Right renal pelvis (tissue), 4 donors: ENCODE measurements around the gene CDH16. TPM values are rescaled to one million over a fixed set of nuclear protein-coding genes. Genes with fewer than 3 reads are reported as not detected.
"Not testable (repeated sequence)": the region's sequence is repeated elsewhere in the genome, so short reads cannot be mapped to it uniquely, and the experiment has no call there.

Experiments
- DNase-seq, 4 donors: peaks; one replicate each; pipeline ENCODE4 v3.0.0-alpha.2; 2013; ENCODE audit warnings: low read depth in 4 of 4, low spot score in 3 of 4, missing footprints in 1 of 4
- polyA plus RNA-seq, 4 donors: library from polyadenylated mRNA; unstranded; fragments of 120-200 nt; gene quantifications; one replicate each; pipeline ENCODE4 v1.2.1, GENCODE V29; 2013; ENCODE audit not compliant: insufficient read length in 4 of 4

The CDH16 gene
- polyA plus RNA-seq, 4 donors = 252 to 295 (median 279) TPM

GRCh38 chr16:66878067-66878466 is 40.6 kb downstream of the CDH16 start:
- DNase-seq = no peak

GRCh38 chr16:66874079-66874775 is 44.5 kb downstream of the CDH16 start:
- no peak for DNase-seq

- DNase-seq = no peak
Measured at GRCh38 chr16:66873685-66874055, 45.0 kb downstream of the CDH16 start.

GRCh38 chr16:66872943-66873684 is 45.6 kb downstream of the CDH16 start:
- peak; percentile 62 to 68 (median 66) for DNase-seq

- no peak for DNase-seq
Measured at GRCh38 chr16:66872559-66872942, 46.1 kb downstream of the CDH16 start.

- DNase-seq = no peak
Measured at GRCh38 chr16:66871840-66872239, 46.8 kb downstream of the CDH16 start.

GRCh38 chr16:66871363-66871762 is 47.3 kb downstream of the CDH16 start:
- not testable (repeated sequence) for DNase-seq

- DNase-seq = no peak
Measured at GRCh38 chr16:66869424-66869823, 49.3 kb downstream of the CDH16 start.

- DNase-seq = no peak
Measured at GRCh38 chr16:66863707-66864106, 55.0 kb downstream of the CDH16 start.

- DNase-seq = no peak
Measured at GRCh38 chr16:66862023-66862520, 56.6 kb downstream of the CDH16 start.

GRCh38 chr16:66859397-66860068 is 59.2 kb downstream of the CDH16 start:
- no peak for DNase-seq

- no peak for DNase-seq
Measured at GRCh38 chr16:66858740-66859396, 59.8 kb downstream of the CDH16 start.

Other genes with a start within 250 kb of the CDH16 start
- 10 to 100 TPM; 67.3 to 76.9 (median 72.7) TPM for gene CMTM4, start 222.1 kb downstream of the CDH16 start, polyA plus RNA-seq
- 100 to 1,000 TPM; 101 to 135 (median 112) TPM for gene DYNC1LI2, start 167.3 kb downstream of the CDH16 start, polyA plus RNA-seq
- under 1 TPM in 1 of 4 donors, not detected in 3; 0.12 TPM for gene TERB1, start 117.3 kb downstream of the CDH16 start, polyA plus RNA-seq
- 10 to 100 TPM; 70.7 to 88.8 (median 82.8) TPM for gene NAE1, start 87.9 kb downstream of the CDH16 start, polyA plus RNA-seq
- under 1 TPM; 0.21 to 0.71 (median 0.31) TPM for gene CA7, start 74.5 kb downstream of the CDH16 start, polyA plus RNA-seq
- 10 to 100 TPM in 3 of 4 donors, 1 to 10 TPM in 1; 10.0 to 15.7 (median 12.8) TPM for gene PDP2, start 38.4 kb downstream of the CDH16 start, polyA plus RNA-seq
- gene RRAD, start 6.7 kb upstream of the CDH16 start, polyA plus RNA-seq = 1 to 10 TPM; 2.0 to 3.9 (median 2.8) TPM
- 100 to 1,000 TPM in 1 of 4 donors, 10 to 100 TPM in 3; 79.0 to 120 (median 90.3) TPM for gene CIAO2B, start 15.5 kb upstream of the CDH16 start, polyA plus RNA-seq
- gene CES2, start 16.6 kb upstream of the CDH16 start, polyA plus RNA-seq = 10 to 100 TPM; 39.8 to 47.0 (median 42.7) TPM
- gene CES3, start 42.4 kb upstream of the CDH16 start, polyA plus RNA-seq = 1 to 10 TPM; 1.8 to 3.6 (median 2.4) TPM
- 1 to 10 TPM; 6.7 to 9.5 (median 7.8) TPM for gene CES4A, start 69.7 kb upstream of the CDH16 start, polyA plus RNA-seq
- gene CBFB, start 110.3 kb upstream of the CDH16 start, polyA plus RNA-seq = 10 to 100 TPM; 62.5 to 74.1 (median 66.5) TPM
- 10 to 100 TPM; 21.1 to 24.2 (median 22.5) TPM for gene PHAF1, start 191.1 kb upstream of the CDH16 start, polyA plus RNA-seq
- 10 to 100 TPM in 3 of 4 donors, 1 to 10 TPM in 1; 8.4 to 11.9 (median 10.9) TPM for gene B3GNT9, start 232.1 kb upstream of the CDH16 start, polyA plus RNA-seq
- gene TRADD, start 241.0 kb upstream of the CDH16 start, polyA plus RNA-seq = 1 to 10 TPM; 3.9 to 7.2 (median 4.5) TPM
- 1 to 10 TPM; 1.0 to 1.8 (median 1.4) TPM for gene FBXL8, start 241.1 kb upstream of the CDH16 start, polyA plus RNA-seq
- gene HSF4, start 245.9 kb upstream of the CDH16 start, polyA plus RNA-seq = 1 to 10 TPM; 1.4 to 3.5 (median 2.7) TPM